Stimulated activated CD8-positive, alpha-beta memory T cell treated with anti-CD3 and anti-CD28 coated beads, Interleukin-4, amount 100 ng/mL, for 48 hours (primary cell): ENCODE measurements around the gene DHCR24.

Experiments
- DNase-seq: peaks from one replicate; pipeline ENCODE4 v3.0.0-alpha.2; 2020

Gene DHCR24

DNA sequence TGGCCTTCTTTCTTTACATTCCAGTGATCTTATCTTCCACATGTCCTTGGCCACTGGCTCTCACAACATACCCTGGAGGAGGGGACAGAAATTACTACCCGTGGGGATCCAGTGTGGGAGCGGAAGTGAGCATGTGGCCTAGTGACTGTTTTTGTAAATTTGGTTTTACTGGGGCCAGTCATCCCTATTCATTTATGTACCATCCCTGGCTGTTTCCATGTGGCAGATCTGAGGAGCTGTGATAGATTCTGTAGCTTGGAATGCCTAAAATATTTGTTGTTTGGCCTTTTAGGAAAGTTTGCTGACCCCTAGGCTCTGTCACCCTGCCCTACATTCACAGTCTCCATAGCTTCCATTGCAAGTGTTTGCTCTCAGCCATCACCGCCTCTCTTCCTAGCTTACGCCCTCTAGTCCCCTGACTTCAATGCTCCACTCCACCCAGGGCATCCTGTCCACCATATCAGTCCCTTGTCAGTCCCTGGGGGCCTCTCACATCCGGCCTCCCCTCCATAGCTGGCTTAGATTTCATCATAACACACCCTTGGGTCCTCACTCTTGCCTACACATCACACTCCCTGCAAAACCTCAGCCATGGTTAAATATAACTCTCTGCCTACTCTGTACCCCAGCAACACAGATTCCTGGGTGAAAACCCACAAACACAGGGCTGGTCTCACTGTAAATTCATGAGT lies 25.8 kb downstream of the DHCR24 start:
- DNase-seq, result no peak

GRCh38 chr1:54859700-54860391 lies 27.1 kb downstream of the DHCR24 start:
- no peak for DNase-seq

- no peak for DNase-seq
These were observed 29.0 kb downstream of the DHCR24 start for GRCh38 chr1:54857746-54858561.

GRCh38 chr1:54857141-54857540 lies 29.9 kb downstream of the DHCR24 start:
- no peak for DNase-seq

DNA sequence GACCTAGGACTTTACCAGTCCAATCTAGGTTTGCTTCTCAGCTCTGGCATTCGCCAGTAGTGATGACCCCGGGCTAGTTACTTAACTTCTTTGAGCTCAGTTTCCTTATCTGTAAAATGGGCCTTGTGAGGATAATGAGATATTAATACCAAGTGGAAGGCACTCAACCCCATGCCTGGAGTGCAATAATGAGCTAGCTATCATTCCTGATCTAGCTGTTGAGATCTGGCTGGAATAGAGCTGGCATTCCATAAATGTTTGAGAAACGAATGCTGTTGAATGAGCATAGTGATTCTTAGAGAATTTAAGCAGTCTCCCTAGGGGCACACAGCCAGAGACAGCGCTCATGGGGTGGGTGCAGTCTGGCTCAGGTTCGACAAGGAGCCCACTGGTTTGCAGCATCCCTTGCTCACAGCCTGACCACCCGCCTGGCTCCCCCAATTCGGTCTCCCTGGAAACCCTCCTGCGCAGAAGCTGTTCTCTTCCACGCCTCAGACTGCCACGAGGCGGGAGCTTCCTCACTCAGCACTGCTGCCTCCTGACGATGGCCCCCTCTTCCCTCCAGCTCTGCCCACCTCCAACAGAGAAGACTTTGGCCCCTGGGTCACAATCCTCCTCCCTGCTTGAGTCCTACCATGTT lies 32.5 kb downstream of the DHCR24 start:
- DNase-seq, result no peak

GRCh38 chr1:54853793-54854370 lies 33.1 kb downstream of the DHCR24 start:
- no peak for DNase-seq

DNA sequence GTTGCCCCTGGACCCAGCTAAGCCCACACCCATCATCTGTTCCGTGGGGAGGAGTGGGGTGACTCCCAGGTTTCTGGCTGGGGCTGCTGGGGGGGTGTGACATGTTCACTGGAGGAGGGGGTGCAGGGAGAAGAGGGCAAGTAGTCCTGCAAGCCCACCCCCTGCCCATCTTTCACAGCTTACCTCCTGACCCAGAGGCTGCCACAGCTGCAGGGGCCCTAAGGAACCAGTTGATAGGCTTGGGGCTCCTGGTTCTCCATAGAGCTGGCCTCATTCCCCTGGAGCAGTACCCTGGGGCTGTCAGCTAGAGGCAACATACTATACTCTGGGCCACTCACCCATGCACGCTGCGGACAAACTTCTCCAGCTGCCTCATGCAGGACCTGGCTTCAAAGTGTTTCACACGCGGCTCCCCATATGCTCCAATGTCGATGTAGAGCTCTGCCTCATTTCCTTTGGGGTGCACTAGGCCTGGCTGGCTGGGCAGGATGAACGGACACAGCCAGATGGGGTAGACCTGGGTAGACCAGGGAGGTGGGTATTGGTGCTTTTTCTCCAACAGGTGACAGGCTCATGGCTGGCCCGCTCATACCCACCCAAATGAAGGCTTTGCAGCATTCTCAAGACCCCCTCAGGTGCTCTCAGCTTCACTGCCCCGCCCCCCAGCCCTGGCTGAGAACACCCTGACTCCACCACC lies 33.8 kb downstream of the DHCR24 start:
- no peak for DNase-seq

- no peak for DNase-seq
These were observed 35.0 kb downstream of the DHCR24 start for GRCh38 chr1:54851936-54852524.

- no peak for DNase-seq
These were observed 35.6 kb downstream of the DHCR24 start for GRCh38 chr1:54851406-54851805.

GRCh38 chr1:54850737-54851136 lies 36.3 kb downstream of the DHCR24 start:
- no peak for DNase-seq

- DNase-seq, result no peak
These were observed 36.8 kb downstream of the DHCR24 start for GRCh38 chr1:54850069-54850730.

DNA sequence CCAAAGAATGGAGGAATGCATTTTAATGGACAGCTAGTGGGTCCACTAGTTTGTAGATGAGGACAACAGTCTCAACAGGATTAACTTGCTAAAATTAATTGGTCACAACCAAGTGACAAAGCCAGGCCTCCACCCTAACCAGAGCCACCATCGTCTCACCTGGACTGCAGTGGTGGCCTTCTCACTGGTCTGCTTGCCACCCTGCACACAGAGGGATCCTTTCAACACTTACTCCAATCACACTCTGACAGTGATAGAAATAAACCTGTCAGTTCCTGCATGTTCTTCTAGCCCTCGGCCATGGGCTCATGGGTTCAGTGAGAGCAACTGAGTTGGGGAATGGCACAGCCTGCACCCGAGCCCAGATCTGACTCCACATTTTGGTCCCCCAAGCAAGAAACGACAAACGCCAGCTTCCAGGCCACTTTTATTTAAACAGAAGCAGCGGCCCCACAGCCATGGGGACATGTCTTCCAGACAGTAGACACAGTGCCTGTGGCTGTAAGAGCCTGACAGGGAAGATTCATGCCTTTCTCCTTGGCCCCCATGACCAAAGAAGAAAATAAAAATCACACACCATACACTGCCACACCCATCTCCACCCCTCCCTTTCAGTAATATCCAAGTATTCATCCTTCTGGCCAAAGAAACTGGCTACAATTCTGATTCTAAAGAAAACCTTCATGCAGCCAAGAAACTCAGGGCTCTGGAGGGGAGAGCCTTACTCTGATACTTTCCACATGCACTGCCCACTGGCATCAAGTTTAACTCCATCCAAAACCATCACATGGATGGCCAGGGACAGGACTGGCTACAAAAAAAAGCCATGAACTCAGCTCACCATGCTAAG lies 37.6 kb downstream of the DHCR24 start:
- no peak for DNase-seq

GRCh38 chr1:54848134-54848948 lies 38.7 kb downstream of the DHCR24 start:
- DNase-seq, result no peak

- no peak for DNase-seq
These were observed 40.2 kb downstream of the DHCR24 start for GRCh38 chr1:54846716-54847284.

- no peak for DNase-seq
These were observed 40.7 kb downstream of the DHCR24 start for GRCh38 chr1:54846301-54846700.

DNA sequence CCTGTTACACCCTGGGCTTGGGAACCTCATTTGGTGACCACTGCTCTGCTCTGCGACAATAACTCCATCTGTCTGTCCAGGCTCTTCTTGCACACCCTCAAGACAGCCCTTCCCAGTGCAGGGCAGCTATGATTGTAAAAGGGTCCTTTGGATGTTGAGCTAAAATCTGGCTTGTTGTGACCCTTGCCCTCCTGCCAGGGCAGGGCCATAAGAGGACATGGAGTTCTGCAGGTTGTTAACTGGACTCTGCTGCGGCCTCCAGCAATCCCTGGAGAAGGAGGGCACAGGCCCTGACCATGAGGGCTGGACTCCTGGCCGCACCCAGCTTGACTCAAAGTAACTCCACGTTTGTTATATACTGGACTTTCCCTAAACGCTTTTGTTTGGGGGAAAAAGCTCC lies 41.2 kb downstream of the DHCR24 start:
- DNase-seq, result no peak

DNA sequence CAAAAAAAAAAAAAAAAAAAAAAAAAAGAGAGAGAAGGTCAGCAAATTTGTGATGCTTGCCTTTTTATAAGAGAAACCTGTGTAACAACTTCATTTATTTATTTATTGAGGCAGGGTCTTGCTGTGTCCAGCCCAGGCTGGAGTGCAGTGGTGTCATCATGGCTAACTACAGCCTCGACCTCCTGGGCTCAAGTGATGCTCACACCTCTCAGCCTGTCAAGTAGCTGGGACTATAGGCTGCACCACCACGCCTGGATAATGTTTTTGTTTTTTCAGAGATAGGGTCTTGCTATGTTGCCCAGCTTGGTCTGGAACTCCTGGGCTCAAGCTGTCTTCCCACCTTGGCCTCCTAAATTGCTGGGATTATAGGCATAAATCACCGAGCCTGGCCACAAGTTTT lies 42.4 kb downstream of the DHCR24 start:
- no peak for DNase-seq

DNA sequence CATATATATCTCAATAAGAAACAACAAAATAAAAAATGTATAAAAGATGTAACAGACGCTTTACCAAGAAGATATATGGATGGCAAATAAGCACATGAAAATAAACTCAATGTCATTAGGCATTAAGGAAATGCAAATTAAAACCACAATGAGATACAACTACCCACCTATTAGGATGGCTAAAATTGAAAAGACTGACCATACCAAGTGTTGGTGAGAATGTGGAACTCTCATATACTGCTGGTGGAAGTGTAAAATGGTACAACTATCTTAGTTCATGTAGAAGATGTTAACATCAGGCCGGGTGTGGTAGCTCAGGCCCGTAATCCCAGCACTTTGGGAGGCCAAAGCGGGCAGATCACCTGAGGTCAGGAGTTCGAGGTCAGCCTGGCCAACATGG lies 43.5 kb downstream of the DHCR24 start:
- no peak for DNase-seq

DNA sequence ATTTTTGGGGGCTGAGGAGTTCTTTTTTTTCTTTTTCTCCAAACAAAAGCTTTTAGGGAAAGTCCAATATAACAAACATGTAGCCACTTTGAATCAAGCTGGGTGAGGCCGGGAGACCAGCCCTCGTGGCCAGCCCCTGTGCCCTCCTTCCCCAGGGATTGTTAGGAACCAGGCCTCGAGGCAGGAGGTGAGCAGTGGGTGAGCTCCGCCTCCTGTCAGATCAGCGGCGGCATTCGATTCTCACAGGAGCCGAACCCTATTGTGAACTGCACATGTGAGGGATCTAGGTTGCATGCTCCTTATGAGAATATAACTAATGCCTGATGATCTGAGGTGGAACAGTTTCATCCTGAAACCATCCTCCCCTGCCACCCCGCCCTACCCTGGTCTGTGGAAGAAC lies 44.0 kb downstream of the DHCR24 start:
- no peak for DNase-seq
